ENCODE data around the gene ADIPOR2.
"Not testable (repeated sequence)": the region's sequence is repeated elsewhere in the genome, so short reads cannot be mapped to it uniquely, and the experiment has no call there.

ADIPOR2 gene

DNA sequence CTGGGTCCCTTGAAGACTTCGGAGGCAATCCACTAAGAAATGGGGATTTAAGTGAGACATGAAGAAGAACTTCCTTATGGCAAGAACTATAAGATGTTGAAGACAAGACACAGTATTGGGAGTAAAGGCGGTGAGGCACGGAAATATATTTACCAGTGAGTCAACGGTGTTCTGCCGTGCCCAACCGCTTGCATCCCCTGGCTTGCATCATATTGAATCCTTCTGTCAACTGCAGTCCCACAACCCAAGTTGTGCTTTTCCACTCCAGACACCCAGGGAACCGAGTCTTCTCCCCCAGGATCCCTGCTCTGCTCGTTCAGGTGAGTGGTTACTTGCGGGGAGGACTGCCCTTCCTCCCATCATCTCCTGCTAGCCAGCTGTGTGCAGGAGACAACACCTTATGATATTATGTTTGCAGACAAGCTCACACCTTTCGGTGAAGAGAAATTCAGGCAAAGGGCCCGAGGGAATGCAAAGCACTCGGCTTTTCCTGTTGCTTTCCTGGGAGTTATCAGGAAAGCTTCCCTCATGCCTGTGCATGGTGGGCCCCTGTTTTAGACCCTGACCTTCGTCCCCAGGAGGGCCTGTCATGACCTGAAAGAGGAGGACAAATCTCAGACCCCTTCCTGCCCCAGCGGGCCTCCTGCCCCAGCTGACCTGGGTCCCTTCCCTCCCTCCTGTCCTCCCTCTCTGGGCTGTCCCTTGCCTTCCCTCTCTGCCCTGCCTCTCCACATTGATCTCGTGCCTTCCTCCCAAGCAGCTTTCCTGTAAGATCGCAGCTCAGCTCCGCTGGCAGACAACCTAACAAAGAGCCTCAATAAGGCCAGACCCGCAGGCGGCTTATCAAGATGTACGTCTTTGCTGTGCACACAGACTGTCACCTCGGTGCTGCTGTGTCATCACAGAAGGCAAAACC is 125.2 kb downstream of the ADIPOR2 start:
- no peak for DNase-seq

GRCh38 chr12:1816730-1817348 is 126.0 kb downstream of the ADIPOR2 start:
- DNase-seq = no peak

- DNase-seq = not testable (repeated sequence)
Observed at GRCh38 chr12:1817928-1818327, 127.1 kb downstream of the ADIPOR2 start.

- no peak for DNase-seq
Observed at GRCh38 chr12:1819050-1819449, 128.2 kb downstream of the ADIPOR2 start.

DNA sequence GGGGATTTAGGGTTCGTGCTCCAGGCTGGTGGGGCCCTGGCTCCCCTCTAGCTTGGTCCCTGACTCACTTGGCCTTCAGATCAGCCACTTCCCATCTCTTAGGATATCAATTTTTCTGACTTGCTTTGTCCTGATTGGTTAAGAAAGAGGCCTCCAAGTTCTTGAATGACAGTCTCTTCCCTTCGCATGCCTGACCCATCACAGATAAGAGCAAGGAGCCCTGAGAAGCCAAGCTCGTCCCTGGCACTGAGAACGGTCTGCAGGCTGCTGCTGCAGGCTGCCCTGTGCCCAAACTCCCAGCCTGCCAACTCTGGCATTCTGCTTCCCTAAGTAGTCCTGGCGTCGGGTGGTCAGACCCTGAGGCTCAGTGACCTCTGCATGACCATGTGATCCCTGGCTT is 128.7 kb downstream of the ADIPOR2 start:
- DNase-seq = no peak

DNA sequence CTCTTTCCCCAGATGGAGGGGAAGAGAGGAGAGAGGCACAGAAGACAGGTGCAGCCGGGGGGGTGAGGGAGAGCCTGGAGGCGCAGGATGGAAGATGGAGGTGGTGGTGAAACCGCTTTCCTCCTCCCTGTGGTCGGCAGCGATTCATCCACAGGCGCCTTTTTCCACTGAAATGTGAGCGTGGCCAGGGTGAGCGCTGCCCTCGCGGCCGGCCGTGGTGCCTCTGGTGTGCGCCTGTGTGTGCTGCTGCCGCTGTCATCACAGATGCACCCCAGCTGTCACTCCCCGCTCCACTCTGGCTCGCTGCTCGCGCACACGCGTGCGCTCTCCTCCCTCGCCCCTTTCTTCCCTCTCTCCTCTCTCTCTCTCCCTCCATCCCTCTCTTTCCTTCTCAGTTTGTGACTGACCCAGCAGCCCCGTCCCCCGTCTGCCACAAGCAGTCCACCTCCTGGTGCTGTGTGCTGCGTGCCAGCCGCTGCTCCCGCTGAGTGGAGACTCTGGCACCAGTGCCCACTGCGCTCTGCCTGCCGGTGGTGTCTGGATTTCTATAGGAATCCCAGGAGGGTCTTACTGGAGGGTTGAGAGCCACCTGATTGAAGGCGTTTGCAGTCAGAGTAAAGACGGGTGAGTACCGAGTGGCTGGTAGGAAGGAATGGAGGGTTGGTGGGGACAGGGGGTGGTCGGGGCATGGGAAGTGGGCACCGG is 129.5 kb downstream of the ADIPOR2 start, which contains the start of gene LRTM2:
Gene LRTM2, plus strand, starts transcription at position 375 of the 705 bp plus-strand sequence. CDS start 7,584 bp downstream, outside the sequence.
- DNase-seq = no peak

DNA sequence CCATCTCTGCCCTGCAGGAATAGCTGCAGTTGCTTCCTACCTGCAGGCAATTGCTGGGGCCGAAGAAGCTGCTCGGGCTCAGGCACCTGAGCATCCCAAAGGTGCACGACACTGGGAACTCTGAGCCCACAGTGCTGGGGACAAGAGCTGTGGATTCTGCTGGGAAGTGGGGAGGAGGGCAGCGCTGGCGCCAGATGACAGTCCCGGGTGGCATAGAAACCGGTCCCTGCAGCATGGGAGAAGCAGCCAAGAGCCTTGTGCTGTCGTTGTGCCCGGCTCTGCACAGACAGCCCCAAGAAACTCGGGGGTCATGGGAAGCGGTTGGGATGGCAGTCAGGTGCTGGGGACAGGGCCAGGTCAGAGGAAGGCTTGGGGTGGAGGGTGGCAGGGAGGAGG is 130.0 kb downstream of the ADIPOR2 start:
- no peak for DNase-seq

DNA sequence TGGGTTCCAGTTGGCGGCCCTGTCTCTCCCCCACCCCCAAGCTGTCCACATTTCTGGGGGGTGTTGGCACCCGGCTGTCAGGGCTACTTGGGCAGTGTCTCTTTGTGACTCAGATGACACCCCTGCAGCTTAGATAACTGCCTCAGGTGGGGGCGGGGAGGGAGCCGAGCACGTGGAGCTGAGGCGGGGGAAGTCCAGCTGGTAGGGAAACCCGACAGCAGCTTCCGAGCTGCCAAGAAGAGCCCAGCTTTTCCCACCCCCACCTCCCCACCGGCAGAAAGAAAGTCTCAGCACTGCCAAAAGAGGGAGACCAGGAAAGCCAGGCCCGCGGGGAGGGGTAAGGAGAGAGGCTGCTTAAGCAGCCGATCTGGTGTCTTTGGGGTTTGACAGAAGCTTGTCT is 130.9 kb downstream of the ADIPOR2 start:
- DNase-seq = no peak

DNA sequence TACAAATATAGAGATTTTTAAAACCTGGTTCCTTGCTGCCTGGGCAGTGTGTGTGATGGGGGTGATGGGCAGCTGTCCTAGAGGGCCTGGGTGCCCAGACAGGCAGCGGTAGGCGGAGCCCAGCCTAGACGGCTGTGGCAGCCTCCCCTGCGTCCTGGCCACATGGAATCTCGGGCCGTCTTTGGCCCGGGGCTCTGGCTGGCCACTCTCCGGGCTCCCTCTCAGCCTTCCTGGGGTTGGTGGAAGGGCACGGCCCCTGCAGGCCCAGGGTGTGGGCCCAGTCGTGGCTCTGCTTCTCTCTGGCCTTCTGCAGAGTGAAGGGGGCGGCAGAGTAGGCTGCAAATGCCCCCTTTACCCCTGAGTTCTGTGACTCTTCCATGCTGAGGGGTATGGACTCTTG is 131.8 kb downstream of the ADIPOR2 start:
- no peak for DNase-seq

DNA sequence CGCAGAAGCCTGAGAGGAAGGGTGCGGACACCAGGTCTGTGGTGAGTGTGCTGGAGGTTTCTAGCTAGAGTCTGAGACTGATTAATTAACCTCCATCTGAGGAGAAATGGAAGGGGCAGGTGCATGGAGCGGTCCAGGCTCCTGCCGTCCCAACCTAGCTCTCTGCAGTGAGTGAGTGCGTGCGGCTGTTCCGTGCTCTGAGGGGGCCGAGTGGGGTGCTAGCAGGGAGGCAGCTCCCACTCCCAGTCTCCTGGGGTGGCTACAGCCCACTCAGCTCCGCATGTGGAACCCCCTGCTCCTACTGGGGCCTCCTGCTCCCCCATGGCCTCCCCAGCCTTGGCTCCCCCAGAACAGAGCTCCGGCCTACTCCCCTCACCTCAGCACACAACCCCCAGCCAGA is 132.4 kb downstream of the ADIPOR2 start:
- DNase-seq = no peak

- DNase-seq = no peak
Observed at GRCh38 chr12:1825382-1826102, 134.7 kb downstream of the ADIPOR2 start.

DNA sequence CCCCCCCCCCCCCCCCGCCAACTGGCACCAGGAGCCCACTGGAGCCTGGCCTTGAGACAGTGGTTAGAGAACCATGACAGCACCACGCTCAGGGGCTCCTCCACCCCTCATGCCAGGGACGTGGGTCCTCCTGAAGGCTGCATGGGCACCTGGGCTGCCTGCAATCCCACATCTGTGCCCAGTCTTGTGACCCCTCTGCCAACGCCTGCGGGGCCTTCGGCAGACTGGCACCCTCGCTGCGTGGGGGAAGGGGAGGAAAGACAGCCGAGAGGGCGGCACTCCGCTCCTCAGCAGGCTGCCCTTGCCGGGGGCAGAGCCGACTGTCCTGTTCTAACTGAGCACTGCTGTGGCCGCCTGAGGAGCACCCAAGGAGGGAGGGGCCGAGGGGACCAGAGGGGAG is 135.5 kb downstream of the ADIPOR2 start:
- DNase-seq = no peak

- no peak for DNase-seq
Observed at GRCh38 chr12:1826867-1827705, 136.2 kb downstream of the ADIPOR2 start.

- DNase-seq = no peak
Observed at GRCh38 chr12:1827826-1828805, 137.2 kb downstream of the ADIPOR2 start.

- DNase-seq = no peak
Observed at GRCh38 chr12:1828856-1829255, 138.0 kb downstream of the ADIPOR2 start.

DNA sequence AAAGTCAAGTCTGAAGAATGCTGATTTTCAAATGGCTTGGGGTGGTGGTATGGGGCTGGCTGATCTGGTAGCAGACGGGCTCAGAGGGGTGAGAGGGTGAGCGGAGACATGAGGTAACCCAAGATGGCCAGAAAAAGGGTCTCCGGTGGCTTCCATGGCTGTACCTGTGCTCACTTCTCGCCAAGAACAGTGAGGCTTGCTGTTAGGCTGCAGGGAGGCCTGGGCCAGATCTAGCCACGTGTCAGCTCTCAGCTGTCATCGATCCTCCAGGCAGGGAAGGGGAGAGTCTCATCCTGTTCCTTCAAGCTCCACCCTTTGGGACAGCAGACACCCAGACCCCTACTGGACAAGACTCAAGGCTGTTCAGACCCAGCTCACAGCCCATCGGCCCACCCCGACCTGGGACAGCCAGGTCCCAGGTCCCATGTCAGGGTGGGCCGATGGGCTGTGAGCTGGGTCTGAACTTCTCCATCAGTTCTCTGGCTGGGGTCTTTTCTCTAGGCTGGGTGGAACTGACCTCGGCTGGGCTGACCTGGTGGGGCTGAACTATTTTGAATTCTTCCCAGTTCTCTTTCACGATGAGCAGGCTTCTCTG is 138.5 kb downstream of the ADIPOR2 start:
- no peak for DNase-seq

GRCh38 chr12:1830401-1830845 is 139.6 kb downstream of the ADIPOR2 start:
- DNase-seq = no peak

GRCh38 chr12:1830981-1831963 is 140.4 kb downstream of the ADIPOR2 start:
- no peak for DNase-seq

Data from activated CD4-positive, alpha-beta T cell treated with anti-CD3 and anti-CD28 coated beads for 4 hours (primary cell).